ENCODE data around the gene OR10G4.
"Not testable (repeated sequence)": the region's sequence is repeated elsewhere in the genome, so short reads cannot be mapped to it uniquely, and the experiment has no call there.

OR10G4 gene, protein sequence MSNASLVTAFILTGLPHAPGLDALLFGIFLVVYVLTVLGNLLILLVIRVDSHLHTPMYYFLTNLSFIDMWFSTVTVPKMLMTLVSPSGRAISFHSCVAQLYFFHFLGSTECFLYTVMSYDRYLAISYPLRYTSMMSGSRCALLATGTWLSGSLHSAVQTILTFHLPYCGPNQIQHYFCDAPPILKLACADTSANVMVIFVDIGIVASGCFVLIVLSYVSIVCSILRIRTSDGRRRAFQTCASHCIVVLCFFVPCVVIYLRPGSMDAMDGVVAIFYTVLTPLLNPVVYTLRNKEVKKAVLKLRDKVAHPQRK

DNA sequence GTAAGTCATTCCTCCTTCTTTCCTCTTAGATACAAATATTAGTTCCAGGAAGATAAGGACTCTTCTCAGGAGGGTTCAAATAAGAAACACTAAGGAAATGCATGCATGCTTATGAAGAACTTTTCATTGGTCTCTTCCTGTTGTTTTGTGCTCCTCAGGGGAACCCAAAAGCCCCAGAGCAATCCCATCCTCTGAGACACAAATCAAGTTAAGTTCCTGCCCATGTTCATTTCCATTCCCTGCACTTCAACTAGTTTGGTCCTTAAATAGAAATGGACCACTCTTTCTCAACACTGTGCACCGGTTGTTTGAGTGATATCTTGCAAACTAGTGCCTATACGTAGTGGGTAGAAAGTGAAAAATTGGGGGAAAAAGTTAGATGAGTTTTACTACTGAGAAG lies at the start of gene OR10G4:
OR10G4 (plus strand) TSS at position 301 of the 400 bp plus-strand sequence. CDS start 2,578 bp downstream, outside the sequence.
- DNase-seq (ENCODE audit: low read depth), result no peak

DNA sequence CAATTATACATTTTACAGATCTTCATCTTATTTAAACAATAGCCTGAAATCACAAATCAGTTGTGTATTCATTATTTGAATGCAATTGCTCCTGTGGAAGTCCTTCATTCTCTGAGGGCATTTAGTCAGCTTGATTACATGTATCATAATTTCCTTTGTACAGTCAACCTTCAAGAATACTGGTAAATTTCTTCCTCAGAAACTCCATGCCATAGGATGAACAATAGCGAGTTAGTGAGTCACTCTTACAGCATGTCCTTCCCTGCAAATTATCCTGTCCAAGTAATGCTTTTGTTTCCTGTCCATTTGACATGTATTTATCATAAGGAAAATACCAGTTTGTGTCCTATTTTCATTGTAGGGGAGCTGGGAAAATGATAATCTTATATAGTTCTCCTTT lies 39.0 kb upstream of the OR10G4 start:
- DNase-seq (ENCODE audit: low read depth), result no peak

DNA sequence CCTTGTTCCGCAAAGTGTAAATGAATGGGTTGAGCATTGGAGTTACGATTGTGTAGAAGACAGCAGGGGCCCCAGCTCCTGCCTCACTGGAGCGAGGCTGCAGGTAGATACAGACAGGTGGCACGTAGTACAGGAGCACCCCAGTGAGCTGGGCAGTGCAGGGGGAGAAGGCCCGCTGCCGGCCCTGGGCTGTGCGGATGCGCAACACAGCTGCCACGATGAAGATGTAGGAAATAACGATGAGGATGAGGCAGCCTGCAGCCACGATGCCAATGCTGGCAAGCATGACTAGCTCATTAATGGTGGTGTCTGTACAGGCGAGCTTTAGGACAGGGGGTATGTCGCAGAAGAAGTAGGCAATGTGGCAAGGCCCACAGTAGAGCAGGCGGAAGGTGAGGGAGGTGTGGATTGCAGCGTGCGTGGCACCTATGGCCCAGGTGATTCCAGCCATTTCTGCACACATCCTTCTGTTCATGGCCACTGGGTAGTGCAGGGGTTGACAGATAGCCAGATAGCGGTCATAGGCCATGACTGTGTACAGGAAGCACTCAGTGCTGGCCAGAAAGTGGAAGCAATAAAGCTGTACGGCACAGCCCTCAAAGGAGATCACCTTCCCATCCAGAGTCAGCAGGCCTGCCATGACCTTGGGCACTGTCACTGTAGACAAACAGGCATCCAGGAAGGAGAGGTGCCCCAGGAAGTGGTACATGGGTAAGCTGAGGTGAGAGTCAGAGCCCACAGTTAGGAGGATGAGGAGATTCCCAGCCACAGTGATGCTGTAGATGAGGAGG lies 35.8 kb upstream of the OR10G4 start:
- no peak for DNase-seq (ENCODE audit: low read depth)

DNA sequence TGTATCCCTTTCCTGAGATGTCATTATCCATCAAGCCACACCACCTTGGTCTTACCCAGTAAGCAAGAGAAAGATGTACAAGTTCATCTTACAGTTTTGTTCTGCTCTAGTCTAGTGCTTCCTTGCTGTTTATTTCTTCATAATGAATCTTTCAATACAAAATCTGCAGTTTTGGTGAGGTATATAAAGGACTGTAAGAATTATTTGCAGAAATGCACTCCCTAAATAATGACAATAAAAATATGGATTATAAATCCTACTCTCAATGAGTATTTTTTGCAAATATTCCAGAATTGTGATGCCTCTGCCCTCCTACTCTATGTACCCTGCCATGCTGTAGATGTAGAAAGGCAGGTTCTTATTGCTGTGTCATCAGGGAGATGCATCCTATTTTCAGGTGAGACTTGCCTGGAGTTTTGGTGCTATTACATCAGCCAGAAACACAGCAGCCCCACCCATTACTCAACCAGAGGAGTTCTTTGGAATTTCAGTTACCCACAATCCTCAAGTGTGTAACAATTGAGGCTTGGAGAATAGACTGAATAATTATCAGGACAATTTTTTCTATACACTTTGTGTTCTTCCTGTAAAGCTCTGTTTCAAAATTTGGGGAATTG lies 35.0 kb upstream of the OR10G4 start, which contains the start of gene OR10S1:
OR10S1 (minus strand) TSS at position 51 of the 617 bp plus-strand sequence. CDS start 117 bp downstream, outside the sequence.
- DNase-seq (ENCODE audit: low read depth), result no peak

DNA sequence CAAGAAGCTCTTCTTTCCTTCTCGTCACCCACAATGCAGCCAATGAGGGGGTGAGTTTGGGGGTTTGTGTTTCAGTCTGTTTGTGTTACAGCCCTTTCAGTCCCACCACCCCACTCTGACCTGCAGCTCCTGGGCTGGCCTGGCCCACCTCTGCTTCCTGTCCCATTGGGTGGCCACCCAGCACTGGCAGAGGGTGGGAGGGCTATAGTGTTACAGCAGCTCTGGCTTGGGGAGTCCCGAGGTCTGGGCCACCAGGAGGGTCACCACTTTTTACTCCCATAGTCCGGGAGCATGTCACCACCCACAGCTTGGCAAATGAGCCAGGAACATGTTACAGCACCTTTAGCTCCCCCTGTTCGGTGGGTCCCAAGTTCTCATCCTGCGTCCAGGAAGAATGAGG lies 33.5 kb upstream of the OR10G4 start:
- DNase-seq (ENCODE audit: low read depth), result no peak

DNA sequence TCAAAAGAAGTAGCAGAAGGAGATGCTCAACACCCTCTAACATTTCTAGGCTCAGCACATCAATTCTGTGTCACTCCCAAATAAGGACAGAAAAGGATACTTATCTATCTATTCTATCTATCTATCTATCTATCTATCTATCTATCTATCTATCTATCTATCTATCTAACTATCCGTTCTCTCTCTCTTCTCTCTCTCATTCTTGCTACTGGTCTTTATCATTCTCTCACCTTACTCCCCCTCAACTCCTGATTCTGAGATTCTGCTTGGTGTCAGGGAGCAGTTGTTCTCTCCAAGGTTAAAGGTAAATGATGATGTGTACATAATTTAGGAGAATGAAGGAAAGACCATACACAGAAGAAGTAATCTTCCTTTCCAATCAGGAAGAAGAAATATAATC lies 17.7 kb upstream of the OR10G4 start, which contains the start of gene OR10G6:
OR10G6 (minus strand) TSS at position 43 of the 400 bp plus-strand sequence; CDS start at position 43, 0 bp downstream.
- no peak for DNase-seq (ENCODE audit: low read depth)

DNA sequence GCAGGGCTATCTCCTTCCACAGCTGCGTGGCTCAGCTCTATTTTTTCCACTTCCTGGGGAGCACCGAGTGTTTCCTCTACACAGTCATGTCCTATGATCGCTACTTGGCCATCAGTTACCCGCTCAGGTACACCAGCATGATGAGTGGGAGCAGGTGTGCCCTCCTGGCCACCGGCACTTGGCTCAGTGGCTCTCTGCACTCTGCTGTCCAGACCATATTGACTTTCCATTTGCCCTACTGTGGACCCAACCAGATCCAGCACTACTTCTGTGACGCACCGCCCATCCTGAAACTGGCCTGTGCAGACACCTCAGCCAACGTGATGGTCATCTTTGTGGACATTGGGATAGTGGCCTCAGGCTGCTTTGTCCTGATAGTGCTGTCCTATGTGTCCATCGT lies 3.0 kb downstream of the OR10G4 start:
- not testable (repeated sequence) for DNase-seq (ENCODE audit: low read depth)

DNA sequence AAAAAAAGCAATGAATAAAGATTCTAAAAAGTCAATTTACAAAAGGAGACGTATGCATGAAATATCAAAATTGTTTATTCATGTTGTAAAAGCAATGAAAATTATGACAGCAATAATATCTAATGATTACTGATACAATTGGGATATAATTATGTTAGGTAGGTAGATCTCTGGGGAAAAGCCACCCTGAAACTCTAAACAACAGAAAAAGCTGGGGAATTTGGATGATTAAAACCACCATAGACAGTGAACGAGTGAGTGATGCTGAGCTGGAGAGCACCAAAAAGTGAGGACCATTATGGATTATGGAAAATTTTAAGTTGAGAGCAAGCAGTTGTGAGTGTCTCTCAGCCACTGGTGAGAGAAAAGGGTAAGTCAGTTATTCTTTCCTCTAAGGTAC lies 13.7 kb downstream of the OR10G4 start, which contains the start of gene OR10G8:
OR10G8 (plus strand) TSS at position 301 of the 400 bp plus-strand sequence. CDS start 2,825 bp downstream, outside the sequence.
- no peak for DNase-seq (ENCODE audit: low read depth)

DNA sequence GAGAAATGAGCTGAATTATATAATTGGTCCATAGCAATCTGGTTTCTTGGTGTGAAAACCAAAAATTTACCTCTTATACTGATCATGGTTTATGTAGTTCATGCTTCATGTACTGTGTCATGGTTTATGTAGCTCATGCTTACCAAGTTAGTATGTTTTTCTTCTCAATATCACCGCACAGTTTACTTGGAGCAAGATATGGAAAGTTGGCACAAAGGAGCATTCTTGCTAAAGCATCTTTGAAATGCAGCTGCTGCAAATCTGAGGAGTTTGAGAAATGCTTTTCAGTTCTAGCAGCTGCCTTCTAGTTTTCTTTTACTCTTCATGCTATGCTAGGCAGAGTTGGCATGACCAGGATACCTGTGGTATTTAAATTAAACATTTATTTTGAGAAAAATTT lies 23.9 kb downstream of the OR10G4 start:
- DNase-seq (ENCODE audit: low read depth), result no peak

DNA sequence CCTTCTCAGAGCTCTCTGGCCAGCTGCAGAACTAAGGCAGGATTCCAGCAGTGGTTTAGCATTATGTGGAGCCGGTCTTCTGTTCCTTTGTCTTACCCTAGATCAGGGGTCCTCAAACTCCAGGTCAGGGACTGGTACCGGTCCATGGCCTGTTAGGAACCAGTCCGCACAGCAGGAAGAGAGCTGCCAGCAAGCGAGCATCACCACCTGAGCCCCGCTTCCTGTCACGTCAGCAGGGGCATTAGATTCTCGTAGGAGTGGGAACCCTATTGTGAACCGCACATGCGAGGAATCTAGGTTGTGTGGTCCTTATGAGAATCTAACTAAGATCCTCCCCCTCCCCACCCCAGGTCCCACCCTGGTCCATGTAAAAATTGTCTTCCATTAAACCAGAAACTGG lies 26.8 kb downstream of the OR10G4 start:
- no peak for DNase-seq (ENCODE audit: low read depth)

DNA sequence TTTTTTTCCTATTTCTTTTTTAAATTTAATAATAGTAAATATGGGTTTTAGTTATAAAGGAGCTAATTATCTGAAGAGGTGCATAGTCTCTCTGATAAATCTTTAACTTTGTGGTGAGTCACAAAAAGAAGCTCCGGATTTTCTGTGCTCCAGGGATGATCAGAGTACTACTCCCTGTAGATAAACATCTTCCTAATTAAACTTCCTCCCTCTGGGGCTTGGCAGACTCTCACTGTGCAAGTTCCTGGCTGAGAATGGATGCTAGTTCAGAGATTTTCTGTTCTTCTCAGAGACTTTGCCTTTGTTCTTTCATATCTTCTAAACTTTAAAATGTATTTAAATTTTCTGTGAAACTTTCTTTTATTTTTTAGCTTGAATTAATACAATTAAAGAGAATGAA lies 28.5 kb downstream of the OR10G4 start, which contains the start of gene OR10G7:
OR10G7 (minus strand) TSS at position 72 of the 400 bp plus-strand sequence. CDS start 2,324 bp downstream, outside the sequence.
- DNase-seq (ENCODE audit: low read depth), result no peak

DNA sequence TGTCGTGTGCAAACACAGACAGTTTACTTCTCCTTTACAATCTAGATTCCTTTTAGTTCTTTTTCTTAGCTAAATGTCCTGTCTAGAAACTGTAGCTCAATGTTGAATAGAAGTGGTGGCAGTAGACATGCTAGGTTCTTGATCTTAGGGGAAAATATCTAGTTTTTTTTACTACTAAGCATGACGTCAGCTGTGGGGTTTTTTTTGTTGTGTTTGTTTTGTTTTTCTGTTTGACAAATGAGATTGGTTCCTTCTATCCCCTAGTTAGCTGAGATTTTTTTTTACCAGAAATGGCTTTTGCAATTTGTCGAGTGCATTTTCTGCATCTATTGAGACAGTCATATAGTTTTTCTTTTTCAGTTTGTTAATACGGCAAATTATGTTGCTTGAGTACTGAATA lies 30.6 kb downstream of the OR10G4 start:
- DNase-seq (ENCODE audit: low read depth), result no peak

DNA sequence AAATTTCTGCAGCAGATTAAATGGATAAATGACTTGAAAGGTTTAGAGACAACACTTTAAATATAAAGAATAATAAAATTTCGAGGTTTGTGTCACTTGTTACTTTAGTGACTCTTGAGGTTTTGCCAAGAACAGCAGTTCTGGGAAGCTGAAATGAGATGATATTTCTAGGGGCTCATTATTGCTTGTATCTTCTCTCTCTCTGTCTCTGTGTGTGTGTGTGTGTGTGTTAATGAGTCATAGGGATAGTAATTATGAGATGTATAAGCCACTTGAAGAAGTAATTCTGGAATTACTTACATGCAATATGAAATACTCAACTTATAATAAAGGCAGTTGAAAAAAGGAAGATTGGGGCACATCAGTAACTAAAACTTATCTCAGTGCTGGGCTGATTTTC lies 38.0 kb downstream of the OR10G4 start:
- DNase-seq (ENCODE audit: low read depth), result no peak

DNA sequence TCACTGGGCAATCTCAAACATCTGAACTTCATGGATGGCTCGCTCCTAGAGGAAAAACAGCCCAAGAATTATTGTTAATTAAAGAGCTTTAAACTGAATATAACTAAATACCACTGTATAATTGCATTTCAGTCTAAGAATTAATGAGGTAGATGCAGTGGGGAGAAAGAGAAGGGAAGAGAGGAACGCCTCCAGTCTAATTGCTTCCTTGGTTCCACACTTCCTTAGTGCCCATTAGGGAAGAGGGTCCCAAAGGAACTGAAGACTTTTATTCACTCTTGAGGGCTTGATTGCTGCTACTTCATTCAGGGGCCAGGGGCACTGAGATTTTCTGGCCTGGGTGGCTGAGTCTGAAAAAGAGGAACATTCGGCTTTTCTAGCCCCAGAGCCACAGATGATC lies 40.2 kb downstream of the OR10G4 start:
- no peak for DNase-seq (ENCODE audit: low read depth)
